NCI-H1694 treated with DMSO at 0.1 percent for 48 hours (cell line): Measurements from ENCODE around the gene ATG16L2.
"Not testable (repeated sequence)": the region's sequence is repeated elsewhere in the genome, so short reads cannot be mapped to it uniquely, and the experiment has no call there.

Experiments
- DNase-seq: peaks from one replicate; lab custom pipeline; 2025; lab: John Stamatoyannopoulos, UW

Gene ATG16L2

DNA sequence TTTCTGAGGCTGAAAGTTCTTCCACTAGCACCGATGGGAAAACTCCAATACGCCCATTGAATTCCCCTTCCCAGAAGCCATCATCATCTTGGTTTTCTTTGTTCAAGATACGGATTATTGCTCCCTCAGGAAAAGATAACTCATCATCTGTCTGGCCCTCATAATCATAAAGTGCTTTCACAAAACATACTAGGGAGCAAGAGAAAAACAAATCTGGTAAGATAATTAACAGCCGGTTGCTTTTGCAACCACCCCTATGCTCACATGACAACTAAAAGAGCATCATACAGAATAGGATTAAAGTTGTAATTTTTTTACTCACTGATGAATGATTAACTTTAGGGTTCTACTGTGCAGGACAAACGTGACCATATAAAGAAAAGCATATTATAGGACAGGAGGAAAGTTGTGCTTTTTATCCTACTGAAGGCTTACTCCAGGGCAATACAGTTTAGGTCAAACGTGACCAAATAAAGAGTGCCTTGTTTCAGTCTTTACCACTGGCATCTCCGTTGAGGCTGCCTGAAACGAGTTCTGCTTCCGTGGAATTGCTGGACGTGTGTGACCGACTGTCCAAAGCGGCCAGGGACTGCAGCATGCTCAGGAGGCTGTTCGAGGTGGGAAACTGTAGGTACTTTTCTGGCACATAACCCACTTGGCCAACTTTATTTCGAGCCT lies 28.6 kb downstream of the ATG16L2 start:
- no peak for DNase-seq

DNA sequence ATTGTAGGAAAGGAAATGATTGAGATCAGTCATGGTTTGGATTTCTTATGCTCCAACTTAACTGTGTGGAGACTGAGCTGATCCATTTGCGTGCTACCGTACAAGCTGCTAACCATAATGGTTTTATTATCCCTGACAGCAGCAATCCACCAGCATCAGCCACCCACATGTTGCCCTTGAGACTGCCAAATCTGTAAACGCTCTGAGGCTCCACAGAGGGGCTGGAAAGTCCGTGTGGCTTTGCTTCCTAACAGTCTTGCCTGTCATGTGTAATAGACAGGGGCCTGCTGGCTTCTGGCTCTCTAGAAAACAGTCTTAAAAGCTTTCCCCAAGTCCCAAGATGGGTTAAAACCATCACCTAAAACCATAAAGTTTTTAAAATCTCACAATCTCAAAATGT lies 30.1 kb downstream of the ATG16L2 start:
- DNase-seq, result no peak

DNA sequence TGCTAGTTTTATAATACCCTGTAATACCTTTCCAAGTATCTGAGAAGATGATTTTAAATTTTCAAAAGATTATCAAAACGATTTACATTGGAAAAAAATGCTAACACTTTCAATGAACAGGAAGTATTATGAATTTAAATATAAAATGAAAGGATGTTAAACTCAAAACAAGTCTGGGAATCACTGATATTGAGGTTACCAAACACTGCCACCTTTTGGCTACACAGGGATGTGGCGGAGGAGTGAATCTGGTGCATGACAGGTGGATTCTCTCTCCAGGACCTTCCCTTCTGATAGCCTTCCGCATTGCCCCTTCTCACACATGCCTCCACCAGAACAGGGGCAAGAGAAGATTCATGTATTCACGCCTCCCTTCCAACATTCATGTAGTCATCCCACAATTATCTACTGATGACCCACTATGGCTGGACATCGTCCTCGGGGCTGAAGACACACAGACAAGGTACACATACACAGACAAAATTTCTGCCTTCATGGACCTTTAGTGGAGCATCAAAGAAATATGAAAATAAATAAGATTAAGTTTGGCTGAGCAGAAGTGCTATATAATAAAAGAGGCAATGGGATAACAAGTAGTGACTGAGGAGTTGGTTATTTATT lies 34.7 kb downstream of the ATG16L2 start:
- peak; percentile 10 for DNase-seq

DNA sequence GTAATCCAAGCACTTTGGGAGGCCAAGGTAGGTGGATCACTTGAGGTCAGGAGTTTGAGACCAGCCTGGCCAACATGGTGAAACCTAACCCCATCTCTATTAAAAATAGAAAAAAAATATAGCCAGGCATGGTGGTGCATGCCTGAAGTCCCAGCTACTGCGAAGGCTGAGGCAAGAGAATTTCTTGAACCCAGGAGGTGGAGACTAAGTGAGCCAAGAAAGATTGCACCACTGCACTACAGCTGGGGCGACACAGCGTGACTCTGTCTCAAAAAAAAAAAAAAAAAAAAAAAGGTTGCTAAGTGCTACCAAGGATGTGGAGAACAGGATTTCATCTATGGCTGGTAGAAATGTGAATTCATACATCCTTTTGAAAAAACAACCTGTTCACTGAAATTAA lies 36.6 kb downstream of the ATG16L2 start:
- DNase-seq, result no peak

DNA sequence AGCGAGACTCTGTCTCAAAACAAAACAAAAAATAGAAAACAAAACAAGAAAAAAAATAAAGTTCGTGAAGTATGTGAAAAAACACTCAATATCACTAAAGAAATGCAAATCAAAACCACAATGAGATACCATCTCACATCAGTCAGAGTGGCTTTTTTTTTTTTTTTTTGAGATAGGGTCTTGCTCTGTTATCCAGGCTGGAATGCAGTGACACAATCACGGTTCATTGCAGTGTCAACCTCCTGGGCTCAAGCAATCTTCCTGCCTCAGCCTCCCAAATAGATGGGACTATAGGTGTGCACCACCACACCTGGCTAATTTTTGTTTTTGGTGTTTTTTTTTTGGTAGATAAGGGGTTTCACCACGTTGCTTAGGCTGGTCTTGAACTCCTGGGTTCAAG lies 37.5 kb downstream of the ATG16L2 start:
- DNase-seq, result no peak

DNA sequence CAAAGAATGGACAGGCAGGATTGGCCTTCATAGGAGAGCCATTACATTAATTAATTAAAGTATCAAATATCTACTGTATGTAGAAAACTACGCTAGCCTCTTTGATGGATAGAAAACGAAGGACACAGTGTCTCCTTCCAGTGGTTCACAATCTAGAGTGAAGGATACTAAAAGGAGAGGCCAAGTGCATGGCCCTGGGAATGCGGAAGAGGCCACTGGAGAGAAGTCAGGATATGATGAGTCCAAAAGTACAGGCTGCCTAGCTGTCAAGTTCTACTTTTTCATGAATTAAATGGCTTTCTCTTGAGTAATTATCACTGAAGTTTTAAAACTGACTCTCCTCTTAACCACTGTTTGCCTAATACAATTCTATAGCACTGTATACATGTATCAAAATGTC lies 41.9 kb downstream of the ATG16L2 start:
- DNase-seq, result no peak

DNA sequence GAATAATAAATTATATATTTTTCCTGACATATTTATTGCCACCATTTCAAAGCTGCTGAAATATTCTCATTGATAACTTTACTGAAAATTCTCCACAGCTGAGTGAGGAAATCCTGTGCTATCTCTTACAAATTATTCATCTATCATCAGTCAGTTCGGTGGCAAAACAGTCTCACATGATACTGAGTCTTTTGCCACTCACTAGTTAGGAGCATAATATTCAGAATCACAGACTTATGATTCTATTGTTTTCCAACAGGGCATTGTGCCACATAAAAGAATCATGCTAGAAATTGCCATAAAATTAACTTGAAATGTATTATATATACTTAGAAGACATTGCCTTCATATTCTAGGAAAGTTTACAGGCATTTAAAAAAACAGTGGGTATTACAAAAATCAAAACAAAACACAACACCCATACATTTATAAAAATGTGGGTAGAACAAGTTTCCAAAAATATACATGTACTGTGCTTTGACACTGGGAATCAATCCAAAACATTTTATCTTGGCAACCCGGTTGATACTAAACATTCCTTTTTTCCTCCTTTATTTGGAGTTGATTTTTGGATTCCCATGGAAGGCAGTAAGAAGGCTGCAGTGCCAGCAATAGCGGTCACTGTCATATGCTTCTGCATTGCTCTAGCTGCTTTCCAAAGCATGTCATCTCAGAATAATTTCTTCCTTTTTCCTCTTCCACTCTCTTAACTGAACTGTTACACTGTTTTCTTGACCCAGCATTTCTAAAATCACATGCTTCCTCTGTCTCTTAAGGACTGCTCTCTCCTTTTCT lies 42.5 kb downstream of the ATG16L2 start:
- no peak for DNase-seq

DNA sequence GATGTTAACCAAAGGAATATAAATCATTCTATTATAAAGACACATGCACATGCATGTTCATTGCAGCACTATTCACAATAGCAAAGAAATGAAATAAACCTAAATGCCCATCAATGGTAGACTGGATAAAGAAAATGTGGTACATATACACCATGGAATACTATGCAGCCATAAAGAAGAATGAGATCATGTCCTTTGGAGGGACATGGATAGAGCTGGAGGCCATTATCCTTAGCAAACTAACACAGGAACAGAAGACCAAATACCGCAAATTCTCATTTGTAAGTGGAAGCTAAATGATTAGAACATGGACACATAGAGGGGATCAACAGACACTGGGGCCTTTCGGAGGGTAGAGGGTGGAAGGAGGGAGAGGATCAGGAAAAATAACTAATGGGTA lies 44.1 kb downstream of the ATG16L2 start:
- DNase-seq, result not testable (repeated sequence)

DNA sequence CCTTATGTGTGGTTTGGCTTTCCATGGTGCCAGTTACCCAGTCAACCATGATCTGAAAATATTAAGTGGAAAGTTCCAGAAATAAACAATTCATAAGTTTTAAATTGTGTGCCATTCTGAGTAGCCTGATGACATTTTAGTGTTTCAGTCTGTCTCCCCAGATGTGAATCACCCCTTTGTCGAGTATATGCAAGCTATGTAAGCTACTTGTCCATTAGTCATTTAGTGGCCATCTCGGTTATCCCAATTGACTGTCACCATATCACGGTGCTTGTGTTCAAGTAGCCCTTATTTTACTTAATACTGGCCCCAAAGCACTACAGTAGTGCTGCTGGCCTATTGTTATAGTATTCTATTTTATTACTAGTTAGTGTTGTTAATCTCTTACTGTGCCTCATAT lies 44.9 kb downstream of the ATG16L2 start:
- DNase-seq, result no peak

DNA sequence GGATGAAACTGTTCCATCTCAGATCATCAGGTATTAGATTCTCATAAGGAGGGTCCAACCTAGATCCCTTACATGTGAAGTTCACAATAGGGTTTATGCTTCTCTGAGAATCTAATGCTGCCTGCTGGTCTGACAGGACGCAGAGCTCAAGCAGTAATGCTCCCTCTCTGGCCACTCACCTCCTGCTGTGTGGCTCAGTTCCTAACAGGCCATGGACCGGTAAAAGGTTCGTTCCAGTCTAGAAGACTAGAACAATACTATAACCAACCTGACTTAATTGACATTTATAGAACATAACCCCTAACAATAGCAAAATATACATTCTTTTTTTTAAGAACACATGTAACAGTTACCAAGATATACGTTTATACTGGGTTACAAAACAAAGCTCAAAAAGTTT lies 45.8 kb downstream of the ATG16L2 start:
- DNase-seq, result no peak

DNA sequence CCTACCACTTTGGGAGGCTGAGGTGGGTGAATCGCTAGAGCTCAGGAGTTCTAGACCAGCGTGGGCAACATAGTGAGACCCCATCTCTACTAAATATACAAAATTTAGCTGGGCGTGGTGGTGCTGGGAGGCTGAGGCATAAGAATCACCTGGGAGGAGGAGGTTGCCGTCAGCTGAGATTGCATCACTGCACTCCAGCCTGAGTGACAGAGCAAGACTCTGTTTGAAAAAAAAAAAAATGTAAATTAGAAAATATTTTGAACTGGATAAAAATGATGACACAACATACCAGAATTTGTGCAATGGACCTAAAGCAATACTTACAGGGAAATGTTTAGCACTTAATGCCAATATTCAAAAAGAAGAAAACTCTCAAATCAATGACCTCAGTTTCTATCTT lies 46.4 kb downstream of the ATG16L2 start:
- no peak for DNase-seq

DNA sequence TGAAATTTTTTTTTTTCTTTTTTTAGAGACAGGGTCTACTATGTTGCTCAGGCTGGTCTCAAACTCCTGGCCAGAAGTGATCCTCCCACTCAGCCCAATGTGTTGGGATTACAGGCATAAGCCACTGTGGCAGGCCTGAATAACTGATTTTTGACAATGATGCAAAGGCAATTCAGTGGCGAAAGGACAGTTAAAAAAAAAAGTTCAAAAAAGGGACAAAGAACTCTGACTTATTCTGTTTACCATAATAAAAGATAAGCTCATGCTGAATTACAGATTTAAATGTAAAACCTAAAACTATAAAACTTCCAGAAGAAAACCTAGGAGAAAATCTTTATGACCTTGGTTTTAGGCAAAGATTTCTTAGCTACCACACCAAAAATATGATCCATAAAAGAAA lies 48.9 kb downstream of the ATG16L2 start:
- no peak for DNase-seq

DNA sequence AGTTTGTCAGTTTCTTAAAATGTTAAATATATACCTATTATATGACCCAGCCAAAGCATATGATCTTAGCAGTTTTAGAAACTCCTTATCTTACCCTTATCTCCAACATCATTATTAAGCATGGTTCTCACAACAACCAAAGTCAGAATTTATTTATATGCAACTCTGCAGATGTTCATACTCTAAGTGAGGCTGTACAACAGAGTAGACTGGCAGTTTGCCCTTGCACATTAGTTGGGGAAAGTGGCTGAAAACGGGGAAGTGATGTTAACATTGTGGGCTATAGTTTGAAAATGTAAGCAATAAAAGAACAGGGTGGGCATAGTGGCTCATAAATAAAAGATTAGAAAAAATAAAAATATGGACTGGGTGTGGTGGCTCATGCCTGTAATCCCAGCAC lies 49.7 kb downstream of the ATG16L2 start:
- no peak for DNase-seq

DNA sequence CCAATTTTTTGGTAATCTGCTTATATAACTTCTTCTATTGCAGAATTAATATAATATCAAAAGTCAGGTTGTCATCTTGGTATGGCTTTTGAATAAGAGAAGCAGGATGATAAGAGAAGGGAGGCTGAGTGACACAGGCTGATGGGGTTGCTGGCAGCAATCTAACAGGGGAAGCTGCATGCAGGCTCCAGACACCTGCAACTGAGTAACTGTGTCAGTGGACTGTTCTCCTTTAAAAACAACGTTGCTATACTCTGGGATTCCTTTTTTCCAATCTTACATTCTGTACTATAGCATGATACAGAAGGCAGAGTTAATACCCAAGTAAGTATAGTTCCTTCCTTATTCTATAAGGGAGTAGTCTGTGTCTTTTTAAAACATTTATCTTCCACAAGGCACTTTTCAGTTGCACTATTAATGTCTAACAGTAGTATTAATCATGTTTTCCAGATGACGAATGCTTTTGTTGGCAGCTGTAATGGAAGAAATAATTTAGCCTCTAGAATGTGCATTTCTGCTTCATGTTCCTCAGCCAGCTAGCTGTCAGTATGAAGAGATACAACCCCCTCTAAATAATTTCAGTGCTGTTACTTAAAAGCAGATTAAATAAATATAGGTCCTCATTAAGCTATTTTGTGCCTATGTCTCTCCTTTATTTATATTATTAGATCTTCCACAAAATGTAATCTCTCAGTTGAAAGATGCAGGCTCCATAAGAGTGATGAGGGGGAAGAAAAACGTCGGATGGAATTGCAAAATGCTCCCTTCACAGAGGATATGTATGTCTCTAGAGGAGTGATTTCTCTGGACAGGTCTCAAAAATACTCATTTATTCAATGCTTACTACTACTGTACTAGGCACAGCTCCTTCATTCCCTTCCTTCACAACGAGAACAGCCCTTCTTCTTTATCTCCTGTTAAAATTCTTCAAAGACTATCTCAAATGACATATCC lies 50.8 kb downstream of the ATG16L2 start:
- DNase-seq, result no peak

DNA sequence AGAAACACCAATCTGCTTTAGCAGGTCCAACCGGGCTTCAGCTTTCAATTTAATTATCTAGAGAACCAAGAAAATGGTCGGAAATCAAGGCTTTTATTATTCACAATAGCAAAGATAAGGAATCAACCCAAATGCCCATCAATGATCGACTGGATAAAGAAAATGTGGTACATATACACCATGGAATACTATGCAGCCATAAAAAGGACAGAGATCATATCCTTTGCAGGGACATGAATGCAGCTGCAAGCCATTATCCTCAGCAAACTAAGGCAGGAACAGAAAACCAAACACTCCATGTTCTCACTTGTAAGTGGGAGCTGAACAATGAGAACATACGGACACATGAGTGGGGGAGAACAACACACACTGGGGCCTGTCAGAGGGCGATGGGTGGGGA lies 53.8 kb downstream of the ATG16L2 start:
- no peak for DNase-seq

DNA sequence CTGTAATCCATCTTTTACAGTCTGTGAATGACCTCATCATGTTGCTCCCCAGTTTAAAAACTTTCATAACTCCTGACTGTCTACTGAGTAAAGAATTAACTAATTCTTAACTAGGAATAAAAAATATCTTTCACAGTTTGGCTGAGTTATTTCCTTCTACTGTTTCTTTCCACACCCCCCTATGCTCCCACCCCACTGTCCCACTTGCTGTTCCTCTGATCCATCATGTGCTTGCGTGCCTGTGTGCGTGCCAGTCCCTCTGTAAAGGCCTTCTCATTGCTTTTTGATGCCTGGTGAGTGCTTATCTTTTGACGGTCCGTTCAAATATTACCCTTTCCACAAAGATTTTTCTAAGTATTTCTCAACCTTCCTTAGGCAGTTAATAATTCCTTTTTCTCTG lies 55.6 kb downstream of the ATG16L2 start:
- DNase-seq, result no peak

DNA sequence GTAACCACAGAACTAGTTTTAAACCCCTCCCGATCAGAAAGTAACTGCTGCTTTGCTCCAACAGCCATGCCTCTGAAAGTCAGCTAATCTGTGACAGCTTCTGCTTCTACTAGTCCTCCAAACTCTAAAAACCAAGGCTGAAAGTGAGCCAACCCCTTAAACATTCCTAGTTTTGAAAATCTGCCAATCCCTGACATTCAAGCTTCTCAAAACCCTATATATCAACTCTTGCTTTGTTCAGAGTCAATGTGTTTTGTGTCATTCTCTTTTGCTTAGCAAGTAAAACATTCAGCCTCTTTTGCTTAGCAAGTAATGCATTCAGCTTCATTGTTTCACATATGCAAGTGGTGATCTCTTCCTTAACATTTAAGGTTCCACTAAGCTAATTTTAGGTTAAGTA lies 56.9 kb downstream of the ATG16L2 start:
- DNase-seq, result no peak

DNA sequence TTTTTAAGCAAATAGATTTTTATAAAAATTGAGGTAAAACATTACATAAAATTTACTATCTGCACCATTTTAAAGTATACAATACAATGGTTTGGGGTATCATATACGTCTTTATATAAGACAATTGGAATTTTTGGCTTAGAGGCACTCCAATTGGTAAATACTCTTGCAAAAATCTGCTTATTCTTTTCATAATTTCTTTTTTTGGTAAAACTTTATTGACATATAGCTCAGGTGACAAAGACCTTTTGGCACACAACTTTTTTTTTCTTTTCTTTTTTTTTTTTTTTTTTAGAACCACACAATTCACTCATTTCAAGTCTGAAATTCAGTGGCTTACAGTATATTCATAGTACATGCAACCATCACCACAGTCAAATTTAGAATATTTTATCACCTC lies 57.8 kb downstream of the ATG16L2 start:
- DNase-seq, result no peak

DNA sequence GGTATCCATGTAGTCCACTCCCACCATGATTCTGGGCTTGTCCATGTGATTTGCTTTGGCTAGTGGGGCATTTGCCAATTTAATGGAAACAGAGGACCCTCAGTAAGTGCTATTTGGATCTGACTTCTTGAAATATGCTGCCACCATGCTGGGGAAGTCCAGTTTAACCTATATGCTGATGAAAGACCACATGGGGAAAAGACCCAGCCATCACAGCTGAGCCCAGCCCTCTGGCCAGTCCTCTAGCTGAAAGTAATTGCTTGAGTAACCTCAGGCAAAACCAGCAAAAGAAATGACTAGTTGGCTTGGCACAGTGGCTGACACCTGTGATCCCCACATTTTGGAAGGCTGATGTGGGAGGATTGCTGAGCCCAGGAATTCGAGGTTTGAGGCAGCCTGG lies 61.5 kb downstream of the ATG16L2 start:
- DNase-seq, result no peak

DNA sequence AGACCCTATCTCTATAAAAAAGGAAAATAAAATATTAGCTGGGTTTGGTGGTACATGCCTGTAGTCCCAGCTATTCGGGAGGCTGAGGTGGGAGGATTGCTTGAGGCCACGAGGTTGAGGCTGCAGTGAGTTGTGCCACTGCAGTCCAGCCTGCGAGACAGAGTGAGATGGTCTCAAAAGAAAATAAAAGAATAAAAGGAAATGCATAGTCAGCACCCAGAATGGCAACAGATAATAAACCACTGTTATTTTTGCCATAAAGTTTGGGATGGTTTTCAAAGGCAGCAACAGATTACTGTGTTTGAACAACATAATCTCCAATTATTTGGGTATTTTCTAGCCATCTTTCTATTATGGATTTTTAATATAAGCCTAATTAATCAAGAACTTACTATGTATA lies 61.9 kb downstream of the ATG16L2 start:
- no peak for DNase-seq
